IMR-90 (cell line): ENCODE measurements around the gene ZDHHC7. TPM values are rescaled to one million over a fixed set of nuclear protein-coding genes. Genes with fewer than 3 reads are reported as not detected.
A peak's percentile ranks its signal among the peaks of the same experiment; 100 is the strongest.

Source experiments
- ATAC-seq: fragments of 200-7000 bp; cut with Tn5 transposase; 2 replicates; pipeline ENCODE4 v1.9.1; 2020; ENCODE audit warnings: low read depth, mild to moderate bottlenecking, moderate library complexity
- BruUV-seq: library from RNA; stranded (reverse); fragments of 400-500 nt; replicated peaks from 2 replicates; lab custom pipeline; 2021; lab: Mats Ljungman, UMichigan
- CTCF ChIA-PET: fragments of 300-600 bp; formaldehyde crosslinking; extraction: SDS; loops from one replicate; lab custom pipeline; 2021; ENCODE audit warnings: antibody characterized with exemption; lab: Yijun Ruan, JAX
- POLR2A ChIA-PET: fragments of 300-600 bp; sonication (Branson Sonifier 250); formaldehyde crosslinking; loops from one replicate; lab custom pipeline; 2022; ENCODE audit warnings: antibody characterized with exemption; ENCODE audit not compliant: unreplicated experiment; lab: Charles Lee
- DNase-seq: peaks from one replicate; pipeline ENCODE4 v3.0.0; 2013
- H2AFZ ChIP-seq: replicated peaks from 2 replicates; pipeline ENCODE3; 2013; ENCODE audit warnings: low read length, mild to moderate bottlenecking; ENCODE audit not compliant: poor library complexity
- H2AK5ac ChIP-seq: 2 replicates; pipeline ENCODE4 v1.6.1; 2013; ENCODE audit warnings: low read depth, low read length, inconsistent platforms
- H2AK9ac ChIP-seq: replicated peaks from 2 replicates; pipeline ENCODE3; 2013; ENCODE audit warnings: mild to moderate bottlenecking, low read depth, low read length, moderate library complexity; ENCODE audit not compliant: poor library complexity
- H2BK120ac ChIP-seq: 2 replicates; pipeline ENCODE4 v1.6.1; 2013; ENCODE audit warnings: low read depth, low read length, inconsistent platforms
- H2BK15ac ChIP-seq: 3 replicates; pipeline ENCODE4 v1.6.1; 2013; ENCODE audit warnings: low read depth, low read length, inconsistent platforms
- H2BK20ac ChIP-seq: 2 replicates; pipeline ENCODE4 v1.6.1; 2013; ENCODE audit warnings: low read depth, mild to moderate bottlenecking, inconsistent platforms, low read length, moderate library complexity
- H2BK5ac ChIP-seq: 2 replicates; pipeline ENCODE4 v1.6.1; 2013; ENCODE audit warnings: mild to moderate bottlenecking, low read depth, low read length, inconsistent platforms; ENCODE audit not compliant: poor library complexity, severe bottlenecking
- H3K14ac ChIP-seq: replicated peaks from 2 replicates; pipeline ENCODE4 v1.6.1; 2013; ENCODE audit warnings: low read depth, low read length, inconsistent platforms
- H3K18ac ChIP-seq: 2 replicates; pipeline ENCODE4 v1.6.1; 2013; ENCODE audit warnings: low read depth, low read length, control low read depth
- H3K23ac ChIP-seq: 2 replicates; pipeline ENCODE4 v1.6.1; 2013; ENCODE audit warnings: low read depth, low read length, inconsistent platforms
- H3K27ac ChIP-seq: 2 replicates; pipeline ENCODE4 v1.5.1; 2013; ENCODE audit warnings: mild to moderate bottlenecking, control low read depth, low read length; ENCODE audit not compliant: insufficient read depth
- H3K27me3 ChIP-seq: 2 replicates; pipeline ENCODE4 v1.6.1; 2013; ENCODE audit warnings: low read length; ENCODE audit not compliant: control insufficient read depth, insufficient read depth
- H3K36me3 ChIP-seq: 2 replicates; pipeline ENCODE4 v1.6.1; 2013; ENCODE audit warnings: low read length, mixed read lengths; ENCODE audit not compliant: control insufficient read depth, insufficient read depth
- H3K4ac ChIP-seq: 2 replicates; pipeline ENCODE4 v1.6.1; 2013; ENCODE audit warnings: low read depth, low read length, inconsistent platforms
- H3K4me1 ChIP-seq: 2 replicates; pipeline ENCODE4 v1.6.1; 2013; ENCODE audit warnings: low read length, mixed read lengths; ENCODE audit not compliant: control insufficient read depth, insufficient read depth
- H3K4me2 ChIP-seq: 2 replicates; pipeline ENCODE4 v1.6.1; 2013; ENCODE audit warnings: low read depth, mild to moderate bottlenecking, control low read depth, low read length, moderate library complexity
- H3K4me3 ChIP-seq: 2 replicates; pipeline ENCODE4 v1.5.1; 2013; ENCODE audit warnings: low read depth, mild to moderate bottlenecking, control low read depth, low read length, moderate library complexity; ENCODE audit not compliant: insufficient read depth
- H3K56ac ChIP-seq: 2 replicates; pipeline ENCODE4 v1.6.1; 2013; ENCODE audit warnings: low read length, inconsistent platforms; ENCODE audit not compliant: insufficient read depth; ENCODE audit errors: extremely low read depth
- H3K79me1 ChIP-seq, 2 experiments: 2 replicates each; pipeline ENCODE4 v1.6.1; 2013; ENCODE audit warnings: low read length in 2 of 2, inconsistent platforms in 1 of 2, low read depth in 1 of 2
- H3K9ac ChIP-seq: 2 replicates; pipeline ENCODE4 v1.6.1; 2013; ENCODE audit warnings: low read depth, low read length, control low read depth
- H3K9me1 ChIP-seq: 2 replicates; pipeline ENCODE4 v1.6.1; 2013; ENCODE audit warnings: low read length, inconsistent platforms; ENCODE audit not compliant: insufficient read depth
- H3K9me3 ChIP-seq: 2 replicates; pipeline ENCODE4 v1.6.1; 2013; ENCODE audit warnings: low read length; ENCODE audit not compliant: control insufficient read depth, insufficient read depth
- H4K20me1 ChIP-seq: 2 replicates; pipeline ENCODE4 v1.6.1; 2013; ENCODE audit warnings: low read length, inconsistent platforms; ENCODE audit not compliant: insufficient read depth
- H4K5ac ChIP-seq: 2 replicates; pipeline ENCODE4 v1.6.1; 2013; ENCODE audit warnings: mild to moderate bottlenecking, low read depth, low read length, control low read depth
- H4K8ac ChIP-seq, 2 experiments: 2 replicates each; pipeline ENCODE4 v1.6.1; 2013; ENCODE audit warnings: low read depth in 2 of 2, low read length in 2 of 2, control low read depth in 1 of 2, inconsistent platforms in 1 of 2
- H4K91ac ChIP-seq: 2 replicates; pipeline ENCODE4 v1.6.1; 2013; ENCODE audit warnings: low read depth, low read length, inconsistent platforms; ENCODE audit not compliant: insufficient read depth
- WGBS, 2 experiments: methylation state at CpG; one replicate each; pipeline versions ENCODE4 v1.1.5 to v1.1.7; 2013; ENCODE audit warnings: missing lambda C conversion rate in 2 of 2; ENCODE audit not compliant: insufficient read length in 1 of 2; ENCODE audit errors: extremely low coverage in 2 of 2; 5-methylcytosine and 5-hydroxymethylcytosine counted together
- dilution Hi-C: fragments of 300-500 bp; cut with HindIII; formaldehyde crosslinking; loops from one replicate; pipeline ENCODE4 v1.14.3; 2018; ENCODE audit warnings: low sequenced_read_pairs; ENCODE audit not compliant: unreplicated experiment
- in situ Hi-C: fragments of 300-500 bp; cut with MboI; formaldehyde crosslinking; loops from 3 replicates; pipeline ENCODE4 v1.14.3; 2019; ENCODE audit warnings: low sequenced_read_pairs, inconsistent platforms, mixed read lengths
- intact Hi-C: fragments of 100-400 bp; cut with micrococcal nuclease; formaldehyde crosslinking; loops from 2 replicates; pipeline ENCODE4 v1.10.0; 2022
- polyA plus RNA-seq, 3 experiments: library from polyadenylated mRNA; depleted of rRNA; stranded (reverse); fragments of >200 nt; gene quantifications; 2 replicates each; pipeline ENCODE4 v1.2.3, GENCODE V29; 2012; ENCODE audit warnings: low replicate concordance in 1 of 3
- total RNA-seq: library from RNA; depleted of rRNA; stranded (reverse); fragments of >200 nt; gene quantifications from 2 replicates; pipeline ENCODE4 v1.2.3, GENCODE V29; 2012
- TF ChIP-seq, protein P1 (sequence below): fragments of 150-350 bp; IDR thresholded peaks from 2 replicates; pipeline ENCODE4 v1.6.1; 2017; ENCODE audit warnings: mild to moderate bottlenecking, antibody characterized with exemption, low read length, low read depth
- TF ChIP-seq, protein P2 (sequence below): conservative IDR thresholded peaks from 2 replicates; pipeline ENCODE4 v1.5.1; 2012; ENCODE audit warnings: mild to moderate bottlenecking, low read depth, low read length, improper control_type of control experiment

ZDHHC7 gene
- total and polyA plus RNA-seq, 2 of the 4 experiments (the other 2 are of a cell fraction): 80.1 to 97.1 TPM

DNA sequence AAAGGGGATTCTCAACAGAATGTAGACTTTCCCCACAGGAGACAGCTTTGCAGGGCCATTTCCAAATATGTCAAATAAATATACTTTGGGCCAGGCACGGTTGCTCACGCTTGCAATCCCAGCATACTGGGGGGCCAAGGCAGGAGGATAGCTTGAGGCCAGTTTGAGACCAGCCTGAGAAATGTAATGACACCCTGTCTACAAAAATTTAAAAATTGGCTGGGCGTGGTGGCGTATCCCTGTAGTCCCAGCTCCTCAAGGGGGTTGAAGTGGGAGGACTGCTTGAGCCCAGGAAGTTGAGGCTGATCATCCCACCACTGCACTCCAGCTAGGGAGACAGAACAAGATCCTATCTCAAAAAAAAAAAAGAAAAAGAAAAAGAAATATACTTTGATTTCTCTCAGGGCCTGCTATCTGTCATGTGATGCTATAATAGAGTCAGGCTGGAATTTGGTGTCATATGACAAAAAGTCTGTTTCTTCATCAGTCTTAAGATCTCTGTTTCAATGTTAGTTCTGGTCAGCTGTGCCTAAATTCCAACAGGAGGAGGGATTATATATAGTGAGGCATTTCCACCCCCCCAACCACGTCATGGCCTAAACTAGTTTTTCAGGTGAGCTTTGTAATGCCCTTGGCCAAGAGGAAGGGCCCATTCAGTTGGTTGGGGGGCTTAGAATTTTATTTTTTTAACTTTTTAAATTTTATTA, 4.3 kb upstream of the ZDHHC7 start:
- Histone ChIP-seq H3K27ac (peak overlapping the region; percentile 23; the same call in 1 of the 2 replicates), H2AK9ac (no peak overlapping the region), H2BK20ac (peak overlapping the region; percentile 55; the same call in 1 of the 2 replicates), H3K56ac (no peak overlapping the region), H3K27me3 (no peaks in the 10 kb centered on the region), H3K14ac (peak overlapping the region; percentile 54; the same call in 1 of the 2 replicates), H3K4me2 (no peak overlapping the region; the same call in 1 of the 2 replicates), H4K20me1 (no peaks in the 10 kb centered on the region; the same call in 1 of the 2 replicates), H2AK5ac (peak overlapping the region; percentile 64; the same call in 1 of the 2 replicates), H2BK5ac (no peak overlapping the region), H3K9ac (no peak overlapping the region; the same call in 1 of the 2 replicates), H4K91ac (no peak overlapping the region), H4K8ac (peak overlapping the region in 1 of 2 experiments; percentile 74; a peak in 1 of 4 replicates), H2BK120ac (peak overlapping the region; percentile 74; the same call in 1 of the 2 replicates), H3K4me1 (peaks cover 2% of the 10 kb centered on the region; the same call in 1 of the 2 replicates), H3K18ac (no peak overlapping the region; the same call in 1 of the 2 replicates), H3K9me3 (no peaks in the 10 kb centered on the region), H4K5ac (peak overlapping the region; percentile 5; the same call in 1 of the 2 replicates), H3K4ac (peak overlapping the region; percentile 62; the same call in 1 of the 2 replicates), H2AFZ (peak overlapping the region; percentile 61), H3K23ac (no peak overlapping the region), H3K79me1 (peaks cover 4 to 9% of the 10 kb centered on the region in 2 experiments; a peak in 2 of 4 replicates), H3K36me3 (no peaks in the 10 kb centered on the region), H3K4me3 (no peak overlapping the region), H2BK15ac (no peak overlapping the region; the same call in 2 of the 3 replicates), H3K9me1 (no peaks in the 10 kb centered on the region; the same call in 1 of the 2 replicates)
- no TSS peak for BruUV-seq
- ATAC-seq (no peak), DNase-seq (peak; percentile 48)
- WGBS, 2 experiments: no CpG with 5 or more reads among the region's 5 CpGs
- in situ Hi-C loops (no loop called here), dilution Hi-C loops (no loop called here), intact Hi-C loops (no loop called here)
- ChIA-PET CTCF (no interaction called here), POLR2A (interaction anchor here (0.6 kb wide), 1 partner anchor 484 kb away, joined by 7 read pairs; no protein-coding TSS in a partner anchor)
- TF ChIP-seq, protein P1, sequence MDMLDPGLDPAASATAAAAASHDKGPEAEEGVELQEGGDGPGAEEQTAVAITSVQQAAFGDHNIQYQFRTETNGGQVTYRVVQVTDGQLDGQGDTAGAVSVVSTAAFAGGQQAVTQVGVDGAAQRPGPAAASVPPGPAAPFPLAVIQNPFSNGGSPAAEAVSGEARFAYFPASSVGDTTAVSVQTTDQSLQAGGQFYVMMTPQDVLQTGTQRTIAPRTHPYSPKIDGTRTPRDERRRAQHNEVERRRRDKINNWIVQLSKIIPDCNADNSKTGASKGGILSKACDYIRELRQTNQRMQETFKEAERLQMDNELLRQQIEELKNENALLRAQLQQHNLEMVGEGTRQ: peak; percentile 68
- TF ChIP-seq, protein P2, sequence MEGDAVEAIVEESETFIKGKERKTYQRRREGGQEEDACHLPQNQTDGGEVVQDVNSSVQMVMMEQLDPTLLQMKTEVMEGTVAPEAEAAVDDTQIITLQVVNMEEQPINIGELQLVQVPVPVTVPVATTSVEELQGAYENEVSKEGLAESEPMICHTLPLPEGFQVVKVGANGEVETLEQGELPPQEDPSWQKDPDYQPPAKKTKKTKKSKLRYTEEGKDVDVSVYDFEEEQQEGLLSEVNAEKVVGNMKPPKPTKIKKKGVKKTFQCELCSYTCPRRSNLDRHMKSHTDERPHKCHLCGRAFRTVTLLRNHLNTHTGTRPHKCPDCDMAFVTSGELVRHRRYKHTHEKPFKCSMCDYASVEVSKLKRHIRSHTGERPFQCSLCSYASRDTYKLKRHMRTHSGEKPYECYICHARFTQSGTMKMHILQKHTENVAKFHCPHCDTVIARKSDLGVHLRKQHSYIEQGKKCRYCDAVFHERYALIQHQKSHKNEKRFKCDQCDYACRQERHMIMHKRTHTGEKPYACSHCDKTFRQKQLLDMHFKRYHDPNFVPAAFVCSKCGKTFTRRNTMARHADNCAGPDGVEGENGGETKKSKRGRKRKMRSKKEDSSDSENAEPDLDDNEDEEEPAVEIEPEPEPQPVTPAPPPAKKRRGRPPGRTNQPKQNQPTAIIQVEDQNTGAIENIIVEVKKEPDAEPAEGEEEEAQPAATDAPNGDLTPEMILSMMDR: no peak
